ENCODE measurements around the gene NOTCH4.

NOTCH4 gene

GRCh38 chr6:32179766-32180405 is 44.0 kb downstream of the NOTCH4 start:
- DNase-seq = no peak

GRCh38 chr6:32178547-32179440 is 45.1 kb downstream of the NOTCH4 start:
- peak; percentile 66 for DNase-seq

DNA sequence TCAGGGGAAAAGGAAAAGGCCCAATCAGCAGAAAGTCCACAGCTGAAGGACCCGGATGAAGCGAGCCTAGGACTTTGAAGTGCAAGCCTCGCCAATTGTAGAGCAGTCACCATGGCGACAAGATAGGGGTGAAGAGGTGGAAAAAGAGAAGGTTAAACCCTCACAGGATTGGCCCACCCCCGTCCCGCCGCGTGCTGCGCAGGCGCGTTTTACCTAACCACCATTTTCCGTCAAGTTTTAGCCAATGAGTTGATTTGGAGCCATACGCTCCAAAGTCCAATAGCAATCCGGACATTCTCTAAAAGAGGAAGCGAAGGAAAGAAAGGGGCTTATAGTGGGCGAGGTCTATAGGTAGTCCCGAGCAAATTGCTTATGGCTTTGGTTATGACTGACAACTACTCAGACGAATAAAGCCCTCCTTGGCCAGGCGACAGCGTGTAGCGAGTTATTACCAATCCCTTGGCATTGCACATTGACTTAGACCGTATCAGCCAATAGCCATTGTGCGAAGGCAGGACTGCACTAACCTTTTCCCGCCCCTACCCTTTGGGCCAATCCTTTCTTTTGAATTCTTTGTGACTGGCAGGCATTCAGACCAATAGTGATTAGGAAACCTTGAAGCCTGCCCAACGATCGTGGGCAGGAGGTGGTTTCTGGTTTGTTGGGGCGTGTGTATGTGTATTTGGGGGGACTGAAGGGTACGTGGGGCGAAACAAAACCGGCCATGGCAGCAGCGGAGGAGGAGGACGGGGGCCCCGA is 45.9 kb downstream of the NOTCH4 start, which contains the start of gene RNF5:
Gene RNF5, plus strand, starts transcription at position 618 of the 759 bp plus-strand sequence. Its CDS starts 107 bp downstream, at position 725.
- DNase-seq = peak; percentile 100

- no peak for DNase-seq
Measured at GRCh38 chr6:32177183-32177787, 46.6 kb downstream of the NOTCH4 start.

DNA sequence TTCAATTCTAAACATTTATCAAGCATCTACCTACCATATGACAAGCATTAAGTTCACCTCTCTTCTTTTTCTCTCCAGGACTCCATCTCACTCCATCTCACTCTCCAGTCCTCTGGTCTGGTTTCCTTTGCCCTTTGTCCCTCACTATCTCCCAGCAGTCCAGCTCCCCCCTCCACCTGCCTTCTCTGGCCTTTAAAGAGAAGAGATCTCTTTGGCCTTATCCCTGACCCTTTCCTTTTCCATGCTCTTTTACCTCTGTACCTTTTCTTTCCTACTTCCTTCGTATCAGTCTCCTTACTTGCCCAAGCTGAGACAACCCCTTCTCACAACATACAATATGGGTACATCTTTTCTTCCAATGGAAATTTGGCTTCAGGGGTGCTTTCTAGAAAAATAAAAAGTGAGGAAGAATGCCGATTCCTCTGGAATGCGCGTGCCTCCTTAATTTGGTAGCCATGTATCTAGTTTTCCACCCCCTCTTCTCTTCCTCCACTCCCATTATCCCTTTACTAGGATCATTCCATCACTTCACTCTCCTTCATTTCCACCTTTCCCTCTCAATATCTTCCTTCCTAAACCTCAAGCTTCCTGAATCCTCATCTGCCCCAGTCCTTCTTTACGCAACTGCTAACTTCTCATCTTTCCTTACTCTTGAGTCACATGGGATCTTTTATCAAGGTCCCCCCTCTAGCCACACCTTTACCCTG is 47.2 kb downstream of the NOTCH4 start:
- DNase-seq = no peak

DNA sequence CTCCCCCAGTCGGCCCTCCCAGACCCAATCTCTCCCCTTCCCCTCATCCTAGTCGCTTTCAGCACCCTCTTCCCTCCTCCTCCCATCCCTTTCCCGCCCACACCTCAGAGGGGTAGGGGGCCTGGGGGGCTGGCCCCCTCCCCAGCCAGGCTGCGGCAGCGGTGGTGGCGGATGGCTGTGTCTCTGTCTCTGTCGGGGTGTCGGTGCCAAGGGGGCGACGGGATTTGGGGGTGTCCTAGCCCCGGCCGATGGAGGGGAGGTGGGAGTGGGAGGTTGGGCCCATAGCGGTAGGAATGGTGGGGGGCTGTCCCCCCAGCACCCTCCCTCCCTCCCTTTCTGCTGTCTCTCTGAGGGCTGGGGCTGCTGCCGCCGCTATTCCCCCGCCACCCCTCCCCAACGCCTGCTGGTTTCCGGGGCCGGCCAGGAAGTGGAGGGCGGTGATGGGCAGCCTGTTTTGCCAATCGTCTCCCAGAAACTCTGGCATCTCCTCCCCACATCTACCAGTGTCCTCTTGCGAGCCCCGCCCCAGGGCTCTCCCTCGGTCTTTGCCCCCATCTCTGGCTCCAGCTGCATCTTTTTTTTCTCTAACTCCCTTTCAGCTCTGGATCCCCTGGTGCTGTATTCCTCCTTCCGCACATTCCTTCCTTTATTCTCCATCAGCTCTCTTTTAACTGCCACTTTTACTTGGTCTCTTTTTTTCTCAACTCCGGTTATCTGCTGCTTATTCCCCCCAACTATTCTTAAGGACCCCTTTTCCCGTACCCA is 48.0 kb downstream of the NOTCH4 start, which contains the start of gene AGPAT1:
Gene AGPAT1, minus strand, starts transcription at position 374 of the 765 bp plus-strand sequence. CDS start 4,588 bp downstream, outside the sequence.
- DNase-seq = peak; percentile 99

GRCh38 chr6:32175322-32175710 is 48.6 kb downstream of the NOTCH4 start:
- no peak for DNase-seq

DNA sequence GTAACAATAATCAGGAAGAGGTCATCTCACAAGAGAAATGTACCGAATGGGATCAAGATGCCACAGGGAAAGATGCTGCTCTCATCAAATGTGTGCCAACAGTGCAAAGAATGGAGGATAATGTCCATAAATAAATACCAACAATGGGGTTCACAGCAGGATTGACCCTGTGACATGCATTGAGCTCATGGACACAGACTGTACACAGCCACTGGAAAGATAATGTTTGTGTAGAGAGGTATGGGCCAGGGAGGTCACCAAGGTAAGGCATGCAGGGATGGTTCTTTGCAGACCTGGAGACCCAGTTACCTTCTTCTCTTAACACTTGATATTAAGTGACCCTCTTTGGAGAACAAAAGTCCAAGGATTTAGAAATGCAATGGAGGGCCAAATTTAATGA is 49.5 kb downstream of the NOTCH4 start:
- DNase-seq = no peak

DNA sequence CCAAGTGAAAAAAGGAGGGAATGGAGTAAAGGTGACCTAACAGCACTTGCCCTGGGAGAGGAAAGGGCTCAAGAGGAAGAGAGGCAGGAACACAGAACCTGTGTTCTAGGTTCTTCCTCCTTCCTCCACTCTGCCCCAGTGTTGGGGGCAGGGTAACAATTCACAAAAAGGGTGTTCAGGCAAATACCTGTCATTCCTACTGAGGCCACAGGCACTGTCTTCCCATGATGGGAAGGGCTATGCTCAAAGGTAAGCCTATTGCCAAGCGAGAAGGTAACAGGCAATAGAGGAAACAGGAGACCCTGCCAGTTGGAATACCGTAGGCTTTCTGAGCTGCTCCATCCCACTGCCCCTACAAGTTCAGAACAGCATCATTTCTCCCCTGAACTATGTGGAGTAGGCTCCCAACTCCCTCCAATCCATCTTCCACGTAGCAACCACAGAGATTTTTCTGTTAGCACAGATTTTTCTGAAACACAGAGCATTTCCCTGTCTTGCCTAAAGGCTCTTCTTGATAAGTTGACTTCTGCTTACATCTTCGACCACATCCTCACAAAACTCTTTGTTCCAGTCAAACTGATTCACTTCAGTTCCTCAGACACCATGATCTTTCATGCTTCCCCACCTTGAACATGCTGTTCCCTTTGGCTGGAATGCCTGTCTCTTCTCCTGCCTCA is 50.7 kb downstream of the NOTCH4 start:
- DNase-seq = no peak

DNA sequence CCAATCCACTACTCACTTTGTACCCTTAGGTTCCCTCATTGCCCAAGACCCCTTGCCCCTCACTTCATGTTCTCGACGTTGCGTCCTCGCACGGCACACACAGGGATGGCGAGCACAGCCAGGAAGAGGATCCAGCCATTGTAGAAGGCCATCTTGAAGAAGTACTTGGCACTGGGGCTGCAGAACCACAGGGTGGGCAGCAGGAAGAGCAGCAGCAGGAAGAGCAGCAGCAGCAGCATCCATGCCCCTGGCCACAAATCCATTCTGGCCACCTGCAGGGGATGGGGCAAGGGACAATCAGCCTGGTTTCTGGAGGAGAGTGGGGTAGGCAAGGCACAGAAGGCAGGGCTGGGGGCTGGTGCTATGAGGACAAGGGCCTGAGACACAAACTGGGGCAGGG is 52.6 kb downstream of the NOTCH4 start:
- DNase-seq = no peak

GRCh38 chr6:32170294-32170693 is 53.6 kb downstream of the NOTCH4 start:
- DNase-seq = no peak

- DNase-seq = no peak
Measured at GRCh38 chr6:32168807-32169591, 54.9 kb downstream of the NOTCH4 start.

DNA sequence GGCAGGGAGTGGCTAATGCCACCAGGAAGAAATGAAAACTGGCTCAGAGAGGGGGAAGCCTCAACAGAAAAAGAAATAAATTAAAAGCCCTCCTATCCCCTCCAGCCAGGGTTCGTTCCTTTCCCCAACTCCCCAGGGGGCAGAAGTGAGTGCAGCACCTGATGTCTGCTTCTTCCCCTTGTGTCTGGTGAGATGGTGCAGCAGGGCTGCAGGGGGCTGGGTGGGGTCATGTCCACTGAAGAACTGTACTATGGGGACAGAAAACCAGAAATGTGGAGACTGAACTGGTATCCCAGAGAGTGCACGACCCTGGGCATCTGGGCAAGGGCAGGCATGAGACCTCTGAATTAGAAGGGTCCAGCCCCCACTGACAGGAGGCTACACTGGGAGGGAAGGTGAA is 55.5 kb downstream of the NOTCH4 start:
- DNase-seq = no peak

GRCh38 chr6:32167761-32168262 is 56.1 kb downstream of the NOTCH4 start:
- DNase-seq = no peak

- no peak for DNase-seq
Measured at GRCh38 chr6:32167154-32167760, 56.6 kb downstream of the NOTCH4 start.

- no peak for DNase-seq
Measured at GRCh38 chr6:32166411-32167061, 57.3 kb downstream of the NOTCH4 start.

DNA sequence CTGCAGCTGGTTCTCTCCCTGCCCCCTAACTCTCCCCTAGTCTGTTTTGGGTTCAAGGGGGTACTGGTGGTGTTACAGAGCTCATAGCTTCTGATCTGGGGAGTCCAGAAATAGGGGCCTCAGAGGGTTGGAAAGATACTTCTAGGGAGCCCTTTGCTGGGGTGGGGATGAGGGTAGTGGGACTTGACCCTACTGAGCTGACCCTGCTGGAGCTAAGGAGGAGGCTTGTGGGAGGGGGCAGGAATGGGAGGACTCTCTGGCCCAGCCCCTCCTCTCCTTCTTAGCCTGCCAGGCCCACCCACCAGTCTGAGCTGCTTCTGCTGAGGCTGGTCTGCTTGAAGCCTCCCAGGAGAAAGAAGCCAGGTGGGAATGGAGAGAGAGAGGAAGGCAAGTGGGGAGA is 59.6 kb downstream of the NOTCH4 start, which contains the start of gene EGFL8:
Gene EGFL8, plus strand, starts transcription at position 301 of the 400 bp plus-strand sequence. CDS start 1,571 bp downstream, outside the sequence.
- DNase-seq = no peak

- DNase-seq = no peak
Measured at GRCh38 chr6:32163559-32164258, 60.2 kb downstream of the NOTCH4 start.
